ENCODE data around the gene MARVELD3. TPM values are rescaled to one million over a fixed set of nuclear protein-coding genes. Genes with fewer than 3 reads are reported as not detected.
"Not testable (repeated sequence)": the region's sequence is repeated elsewhere in the genome, so short reads cannot be mapped to it uniquely, and the experiment has no call there.

Gene MARVELD3
- total and polyA plus RNA-seq, 7 donors = 0.01 to 0.10 TPM; not detected in 5

- H3K4me1 ChIP-seq = no peaks in the 10 kb centered on the region
- DNase-seq = no peak
- no peak for ATAC-seq
- no peaks in the 10 kb centered on the region for H3K9me3 ChIP-seq
- intact Hi-C loops (cut with DNase I) = no loop called here
- TF ChIP-seq CTCF (IDR thresholded peaks at IDR 0.05) = no peak
- peaks cover 0 to 95% of the 10 kb centered on the region in 2 donors for H3K36me3 ChIP-seq (ENCODE audit: insufficient read depth in 1 of 2, low read depth in 1 of 2)
- no peak overlapping the region for H3K4me3 ChIP-seq
- no peak overlapping the region for H3K27ac ChIP-seq
- 99% methylated on average over 2 of the region's 2 CpGs for WGBS, 3 donors
- H3K27me3 ChIP-seq (ENCODE audit: insufficient read depth in 3 of 3, low read length in 2 of 3) = no peaks in the 10 kb centered on the region
Measured at GRCh38 chr16:71674229-71674628, 48.2 kb downstream of the MARVELD3 start.

- Histone ChIP-seq H3K9me3 (no peaks in the 10 kb centered on the region), H3K27ac (no peak overlapping the region), H3K27me3 (ENCODE audit: insufficient read depth in 3 of 3, low read length in 2 of 3) (no peaks in the 10 kb centered on the region), H3K4me1 (no peaks in the 10 kb centered on the region), H3K4me3 (no peak overlapping the region), H3K36me3 (ENCODE audit: insufficient read depth in 1 of 2, low read depth in 1 of 2) (peaks cover 0 to 95% of the 10 kb centered on the region in 2 donors)
- DNase-seq = no peak
- intact Hi-C loops (cut with DNase I) = no loop called here
- WGBS, 3 donors = 95 to 100% (median 98%) methylated on average over 3 of the region's 3 CpGs
- ATAC-seq = no peak
- TF ChIP-seq CTCF (IDR thresholded peaks at IDR 0.05) = no peak
Measured at GRCh38 chr16:71675380-71675779, 49.4 kb downstream of the MARVELD3 start.

GRCh38 chr16:71676236-71676635 is 50.3 kb downstream of the MARVELD3 start:
- H3K4me3 ChIP-seq = no peak overlapping the region
- H3K36me3 ChIP-seq (ENCODE audit: insufficient read depth in 1 of 2, low read depth in 1 of 2) = peaks cover 0 to 95% of the 10 kb centered on the region in 2 donors
- TF ChIP-seq CTCF (IDR thresholded peaks at IDR 0.05) = no peak
- H3K4me1 ChIP-seq = no peaks in the 10 kb centered on the region
- no peaks in the 10 kb centered on the region for H3K27me3 ChIP-seq (ENCODE audit: insufficient read depth in 3 of 3, low read length in 2 of 3)
- H3K27ac ChIP-seq = no peak overlapping the region
- no peaks in the 10 kb centered on the region for H3K9me3 ChIP-seq
- 49 to 62% (median 51%) methylated on average over 5 of the region's 5 CpGs for WGBS, 3 donors
- intact Hi-C loops (cut with DNase I) = no loop called here
- no peak for DNase-seq
- ATAC-seq = no peak

- WGBS, 3 donors = 90 to 92% (median 91%) methylated on average over 2 of the region's 2 CpGs
- no peak overlapping the region for H3K27ac ChIP-seq
- intact Hi-C loops (cut with DNase I) = no loop called here
- H3K36me3 ChIP-seq (ENCODE audit: insufficient read depth in 1 of 2, low read depth in 1 of 2) = peaks cover 6 to 90% of the 10 kb centered on the region in 2 donors
- no peak overlapping the region for H3K4me3 ChIP-seq
- H3K9me3 ChIP-seq = no peaks in the 10 kb centered on the region
- no peak for DNase-seq
- H3K4me1 ChIP-seq = no peaks in the 10 kb centered on the region
- TF ChIP-seq CTCF (IDR thresholded peaks at IDR 0.05) = no peak
- ATAC-seq = no peak
- H3K27me3 ChIP-seq (ENCODE audit: insufficient read depth in 3 of 3, low read length in 2 of 3) = no peaks in the 10 kb centered on the region
Measured at GRCh38 chr16:71681360-71681759, 55.4 kb downstream of the MARVELD3 start.

GRCh38 chr16:71684280-71684679 is 58.3 kb downstream of the MARVELD3 start:
- ATAC-seq; DNase-seq; H3K4me3 ChIP-seq; H3K4me1 ChIP-seq; intact Hi-C loops (cut with DNase I); H3K27ac ChIP-seq; H3K27me3 ChIP-seq (ENCODE audit: insufficient read depth in 3 of 3, low read length in 2 of 3); H3K9me3 ChIP-seq: not testable (repeated sequence)
- WGBS, 3 donors = 93 to 95% (median 95%) methylated on average over 12 of the region's 12 CpGs
- peaks cover 6 to 82% of the 10 kb centered on the region in 2 donors for H3K36me3 ChIP-seq (ENCODE audit: insufficient read depth in 1 of 2, low read depth in 1 of 2)

Other genes starting within 250 kb of the MARVELD3 start
- not detected for gene TLE7, start 184.1 kb upstream of the MARVELD3 start, total RNA-seq
- gene TLE7, start 184.1 kb upstream of the MARVELD3 start, polyA plus RNA-seq = not detected
- 1 to 10 TPM; 3.8 to 7.2 (median 5.4) TPM for gene ZNF23, start 163.9 kb upstream of the MARVELD3 start, total RNA-seq
- gene ZNF23, start 163.9 kb upstream of the MARVELD3 start, polyA plus RNA-seq = 1 to 10 TPM; 4.8 to 9.3 (median 6.1) TPM
- 1 to 10 TPM; 1.2 to 2.2 (median 1.7) TPM for gene ZNF19, start 136.9 kb upstream of the MARVELD3 start, total RNA-seq
- gene ZNF19, start 136.9 kb upstream of the MARVELD3 start, polyA plus RNA-seq = 1 to 10 TPM in 2 of 3 donors, under 1 TPM in 1; 0.92 to 1.2 (median 1.2) TPM
- not detected for gene CHST4, start 99.8 kb upstream of the MARVELD3 start, total RNA-seq
- not detected for gene CHST4, start 99.8 kb upstream of the MARVELD3 start, polyA plus RNA-seq
- gene TAT, start 49.1 kb upstream of the MARVELD3 start, total RNA-seq = under 1 TPM in 2 of 4 donors, not detected in 2; 0.17 to 0.26 TPM
- gene TAT, start 49.1 kb upstream of the MARVELD3 start, polyA plus RNA-seq = not detected
- 1 to 10 TPM; 3.7 to 5.2 (median 4.3) TPM for gene PHLPP2, start 98.5 kb downstream of the MARVELD3 start, total RNA-seq
- 1 to 10 TPM in 2 of 3 donors, under 1 TPM in 1; 0.96 to 2.9 (median 1.0) TPM for gene PHLPP2, start 98.5 kb downstream of the MARVELD3 start, polyA plus RNA-seq
- 10 to 100 TPM; 54.1 to 69.8 (median 62.8) TPM for gene AP1G1, start 182.7 kb downstream of the MARVELD3 start, total RNA-seq
- gene AP1G1, start 182.7 kb downstream of the MARVELD3 start, polyA plus RNA-seq = 10 to 100 TPM; 19.7 to 67.3 (median 25.6) TPM
- gene ATXN1L, start 219.8 kb downstream of the MARVELD3 start, total RNA-seq = 10 to 100 TPM; 18.1 to 28.0 (median 22.4) TPM
- gene ATXN1L, start 219.8 kb downstream of the MARVELD3 start, polyA plus RNA-seq = 10 to 100 TPM in 1 of 3 donors, 1 to 10 TPM in 2; 5.9 to 20.1 (median 5.9) TPM

Data from psoas muscle (tissue), 8 donors.